Right lobe of liver (tissue), 6 donors: Measurements from ENCODE around the gene SCMH1. TPM values are rescaled to one million over a fixed set of nuclear protein-coding genes. Genes with fewer than 3 reads are reported as not detected.

Experiments used
- ATAC-seq, 4 donors: fragments of 200-7000 bp; cut with Tn5 transposase; one replicate each; pipeline ENCODE4 v1.9.1; 2020; ENCODE audit warnings: mild to moderate bottlenecking in 4 of 4, moderate library complexity in 4 of 4
- DNase-seq, 3 donors: peaks; one replicate each; pipeline ENCODE4 v3.0.0-alpha.2; 2020
- H3K27ac ChIP-seq, 3 donors: fragments of 200-600 bp; one replicate each; pipeline ENCODE4 v1.8.0; 2022
- H3K27me3 ChIP-seq, 2 donors: fragments of 200-600 bp; one replicate each; pipeline ENCODE4 v1.8.0; 2022
- H3K36me3 ChIP-seq, 4 donors: fragments of 200-600 bp; sonication (generic) in 1 of 4; one replicate each; pipeline versions ENCODE4 v1.5.1 to v1.8.0; 2017 to 2022; ENCODE audit warnings: control low read depth in 1 of 4
- H3K4me1 ChIP-seq, 4 donors: fragments of 200-600 bp; sonication (generic) in 1 of 4; one replicate each; pipeline versions ENCODE4 v1.5.1 to v1.8.0; 2017 to 2022; ENCODE audit warnings: control low read depth in 1 of 4
- H3K4me3 ChIP-seq, 3 donors: fragments of 200-600 bp; one replicate each; pipeline ENCODE4 v1.8.0; 2022
- H3K9me3 ChIP-seq, 4 donors: fragments of 200-600 bp; sonication (generic) in 1 of 4; one replicate each; pipeline versions ENCODE4 v1.5.1 to v1.8.0; 2017 to 2022; ENCODE audit warnings: control low read depth in 1 of 4
- POLR2A ChIP-seq: fragments of 450-650 bp; IDR thresholded peaks from one replicate; pipeline ENCODE4 v1.6.1; 2017; ENCODE audit warnings: antibody characterized with exemption, mild to moderate bottlenecking
- WGBS: methylation state at CpG from one replicate; pipeline ENCODE4 v1.1.6; 2018; ENCODE audit warnings: low coverage, low lambda C conversion rate; ENCODE audit not compliant: insufficient coverage; ENCODE audit errors: missing lambda C conversion rate; 5-methylcytosine and 5-hydroxymethylcytosine counted together
- intact Hi-C, 2 donors: fragments of 100-400 bp; cut with DNase I; formaldehyde crosslinking; loops; one replicate each; pipeline versions ENCODE4 v1.11.2 to v1.14.1; 2022
- total RNA-seq, 6 experiments: library from RNA; depleted of rRNA in 2 of 6; stranded (reverse); fragments of >200 nt in 2 of 6; fragmentation: NEBNext Ultra II Directional in 3 of 6; extraction: Animal tissue kit (Norgen Biotek cat#: 25700) in 3 of 6; gene quantifications; one replicate each; pipeline versions ENCODE4 v1.1.0 to v1.2.4, GENCODE V29; 2016 to 2023
- TF ChIP-seq, protein P1 (sequence below), 4 donors: fragments of 200-600 bp in 3 of 4; fragments of 450-650 bp in 1 of 4; IDR thresholded peaks; one replicate each; pipeline versions ENCODE4 v1.5.1 to v1.8.0; 2016 to 2022; ENCODE audit warnings: antibody characterized with exemption in 4 of 4, mild to moderate bottlenecking in 2 of 4
- donor health status: DM: no; HTN: yes; CAD: no.
- donor health status: DM: no; HTN: no; CAD: no.
- donor health status: DM: no; HTN: no; CAD: no.
- donor health status: DM: no; HTN: yes; CAD: no.
- donor health status: DM: no; HTN: yes; CAD: no.

The SCMH1 gene
- total RNA-seq, 6 experiments from 2014 or later: 6.6 to 16.9 (median 13.1) TPM

DNA sequence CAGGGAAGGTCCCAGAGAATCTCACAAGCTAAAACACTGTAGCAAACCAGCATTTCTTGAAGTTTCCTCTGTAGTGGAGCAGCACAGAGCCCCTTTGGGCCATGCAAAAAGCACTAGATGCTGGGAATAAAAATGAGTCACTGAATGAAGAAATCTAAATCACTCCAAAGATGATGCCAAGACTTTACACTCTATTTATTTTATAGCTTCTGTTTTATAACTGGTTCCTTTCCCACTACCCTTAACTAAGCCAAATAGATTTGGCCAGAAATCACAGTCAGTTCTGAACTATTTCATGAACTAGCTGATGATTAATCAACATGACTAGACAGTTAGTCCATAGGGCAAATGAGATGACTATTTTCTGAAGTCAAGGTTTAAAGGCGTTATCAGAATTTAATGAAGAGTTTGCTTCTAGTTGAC, 89.5 kb downstream of the SCMH1 start:
- ATAC-seq (peak; percentile 61 to 78 (median 70)), DNase-seq (no peak)
- no peaks in the 10 kb centered on the region for H3K9me3 ChIP-seq
- no peak overlapping the region for H3K4me3 ChIP-seq
- peak; percentile 53 for TF ChIP-seq POLR2A
- TF ChIP-seq, protein P1, sequence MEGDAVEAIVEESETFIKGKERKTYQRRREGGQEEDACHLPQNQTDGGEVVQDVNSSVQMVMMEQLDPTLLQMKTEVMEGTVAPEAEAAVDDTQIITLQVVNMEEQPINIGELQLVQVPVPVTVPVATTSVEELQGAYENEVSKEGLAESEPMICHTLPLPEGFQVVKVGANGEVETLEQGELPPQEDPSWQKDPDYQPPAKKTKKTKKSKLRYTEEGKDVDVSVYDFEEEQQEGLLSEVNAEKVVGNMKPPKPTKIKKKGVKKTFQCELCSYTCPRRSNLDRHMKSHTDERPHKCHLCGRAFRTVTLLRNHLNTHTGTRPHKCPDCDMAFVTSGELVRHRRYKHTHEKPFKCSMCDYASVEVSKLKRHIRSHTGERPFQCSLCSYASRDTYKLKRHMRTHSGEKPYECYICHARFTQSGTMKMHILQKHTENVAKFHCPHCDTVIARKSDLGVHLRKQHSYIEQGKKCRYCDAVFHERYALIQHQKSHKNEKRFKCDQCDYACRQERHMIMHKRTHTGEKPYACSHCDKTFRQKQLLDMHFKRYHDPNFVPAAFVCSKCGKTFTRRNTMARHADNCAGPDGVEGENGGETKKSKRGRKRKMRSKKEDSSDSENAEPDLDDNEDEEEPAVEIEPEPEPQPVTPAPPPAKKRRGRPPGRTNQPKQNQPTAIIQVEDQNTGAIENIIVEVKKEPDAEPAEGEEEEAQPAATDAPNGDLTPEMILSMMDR (IDR thresholded peaks at IDR 0.05): no peak
- intact Hi-C loops: no loop called here
- H3K36me3 ChIP-seq: no peaks in the 10 kb centered on the region
- H3K4me1 ChIP-seq: peaks cover 0 to 71% (median 23%) of the 10 kb centered on the region in 4 donors
- 9% methylated on average over 1 of the region's 1 CpG for WGBS
- H3K27me3 ChIP-seq: no peaks in the 10 kb centered on the region
- peak overlapping the region; percentile 51 to 79 (median 67) for H3K27ac ChIP-seq

DNA sequence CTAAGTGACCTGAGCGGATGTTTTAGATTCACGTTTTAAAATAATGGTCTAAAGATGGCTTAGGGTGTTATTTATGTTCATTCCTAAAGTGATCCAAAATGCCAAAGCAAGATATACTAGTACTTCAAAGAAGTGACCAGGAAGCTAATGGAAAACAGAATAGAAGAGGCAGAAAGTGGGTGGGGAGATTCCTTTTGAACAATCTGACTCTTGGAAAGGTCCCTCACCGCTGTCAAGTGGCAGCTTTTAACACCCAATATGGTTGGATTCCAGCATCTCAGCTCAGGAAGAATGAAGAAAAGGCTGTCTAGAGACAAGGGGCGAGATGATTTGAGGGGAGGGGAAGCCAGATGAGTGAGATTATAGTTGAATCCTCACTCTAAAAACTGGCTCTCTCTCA, 90.3 kb downstream of the SCMH1 start:
- peaks cover 0 to 68% (median 23%) of the 10 kb centered on the region in 4 donors for H3K4me1 ChIP-seq
- intact Hi-C loops: no loop called here
- TF ChIP-seq, protein P1 (IDR thresholded peaks at IDR 0.05): no peak
- no peak for TF ChIP-seq POLR2A
- H3K27ac ChIP-seq: peak overlapping the region; percentile 51 to 79 (median 67)
- no peak overlapping the region for H3K4me3 ChIP-seq
- no peaks in the 10 kb centered on the region for H3K9me3 ChIP-seq
- 85% methylated on average over 4 of the region's 4 CpGs for WGBS
- no peaks in the 10 kb centered on the region for H3K36me3 ChIP-seq
- DNase-seq (no peak), ATAC-seq (no peak)
- no peaks in the 10 kb centered on the region for H3K27me3 ChIP-seq

DNA sequence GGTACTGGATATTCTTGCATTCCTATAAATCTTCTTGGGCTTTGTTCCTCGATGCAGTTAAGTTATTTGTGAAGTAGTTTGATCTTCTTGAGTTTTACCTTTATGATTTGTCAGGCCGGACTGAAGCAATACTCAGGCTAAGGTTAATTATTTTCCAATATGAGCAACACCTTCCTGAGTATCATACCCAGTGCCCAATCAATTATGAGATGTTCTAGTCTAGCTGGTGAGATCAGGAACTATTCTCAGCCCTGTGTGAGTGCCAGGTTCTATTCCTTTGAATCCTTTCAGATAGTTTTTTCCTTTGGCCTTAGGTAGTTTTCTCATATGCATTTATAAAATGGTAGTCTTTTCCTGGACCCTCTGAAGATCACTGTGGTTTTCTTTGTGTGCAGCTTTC, 92.5 kb downstream of the SCMH1 start:
- Histone ChIP-seq H3K4me1 (peaks cover 0 to 50% (median 23%) of the 10 kb centered on the region in 4 donors), H3K36me3 (no peaks in the 10 kb centered on the region), H3K27ac (peak overlapping the region; percentile 61 to 79 (median 64)), H3K27me3 (no peaks in the 10 kb centered on the region), H3K9me3 (no peaks in the 10 kb centered on the region), H3K4me3 (no peak overlapping the region)
- DNase-seq: no peak
- ATAC-seq: peak; percentile 63 to 70 (median 66)
- TF ChIP-seq POLR2A: peak; percentile 29
- TF ChIP-seq, protein P1 (IDR thresholded peaks at IDR 0.05): no peak
- intact Hi-C loops: no loop called here
- 21% methylated on average over 2 of the region's 2 CpGs for WGBS

DNA sequence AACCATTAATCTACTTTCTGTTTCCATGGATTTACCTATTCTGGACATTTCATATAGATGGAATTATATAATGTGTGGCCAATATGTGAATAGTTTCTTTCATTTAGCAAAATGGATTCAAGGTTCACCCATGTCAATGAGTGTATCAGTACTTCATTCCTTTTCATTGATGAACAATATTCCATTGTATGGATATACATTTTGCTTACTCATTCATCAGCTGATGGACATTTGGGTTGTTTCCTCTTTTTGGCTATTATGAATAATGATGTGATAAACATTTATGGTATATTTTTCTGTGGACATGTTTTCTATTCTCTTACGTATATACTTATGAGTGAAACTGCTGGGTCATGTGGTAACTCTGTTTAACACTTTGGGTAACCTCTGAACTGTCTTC, 97.8 kb downstream of the SCMH1 start:
- H3K27ac ChIP-seq: no peak overlapping the region
- H3K9me3 ChIP-seq: no peaks in the 10 kb centered on the region
- H3K4me1 ChIP-seq: no peaks in the 10 kb centered on the region
- H3K36me3 ChIP-seq: no peaks in the 10 kb centered on the region
- intact Hi-C loops: no loop called here
- TF ChIP-seq POLR2A: no peak
- TF ChIP-seq, protein P1 (IDR thresholded peaks at IDR 0.05): no peak
- ATAC-seq (no peak), DNase-seq (no peak)
- no peaks in the 10 kb centered on the region for H3K27me3 ChIP-seq
- no peak overlapping the region for H3K4me3 ChIP-seq
- 92% methylated on average over 1 of the region's 1 CpG for WGBS

DNA sequence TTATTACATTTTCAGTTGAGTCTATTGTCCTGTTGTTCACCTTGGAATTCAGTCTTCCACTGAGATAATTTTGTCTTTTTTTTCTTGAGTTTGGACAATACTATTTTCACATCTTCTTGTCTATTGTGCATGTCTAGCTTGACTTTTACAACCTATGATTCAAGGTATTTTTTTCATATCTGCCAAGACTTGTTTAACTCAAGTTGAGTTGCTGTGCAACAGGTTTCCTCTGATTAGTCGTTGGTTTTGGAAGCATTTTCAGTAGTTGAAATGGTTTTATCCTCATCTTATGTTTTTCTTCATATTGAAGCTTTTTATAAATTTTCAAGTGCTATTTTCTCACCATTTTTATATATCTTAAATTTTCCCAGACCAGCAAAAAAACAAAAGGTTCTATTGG, 103.6 kb downstream of the SCMH1 start:
- no peaks in the 10 kb centered on the region for H3K4me1 ChIP-seq
- ATAC-seq (no peak), DNase-seq (no peak)
- H3K36me3 ChIP-seq: no peaks in the 10 kb centered on the region
- WGBS: 91% methylated on average over 1 of the region's 1 CpG
- no peaks in the 10 kb centered on the region for H3K27me3 ChIP-seq
- intact Hi-C loops: no loop called here
- H3K27ac ChIP-seq: no peak overlapping the region
- H3K9me3 ChIP-seq: no peaks in the 10 kb centered on the region
- no peak overlapping the region for H3K4me3 ChIP-seq
- no peak for TF ChIP-seq POLR2A
- TF ChIP-seq, protein P1 (IDR thresholded peaks at IDR 0.05): no peak
